AML-193 (cell line): ENCODE results near the gene STMND1.

ENCODE experiments used
- DNase-seq, 2 experiments: peaks; one replicate each; lab custom pipeline; 2025; lab: John Stamatoyannopoulos, UW

The STMND1 gene

GRCh38 chr6:17098538-17098937 lies 3.3 kb upstream of the STMND1 start:
- DNase-seq: no peak

- no peak for DNase-seq
Measured at GRCh38 chr6:17099401-17100059, 2.3 kb upstream of the STMND1 start.

GRCh38 chr6:17100806-17101205 lies 1.0 kb upstream of the STMND1 start:
- no peak for DNase-seq

- DNase-seq: no peak
Measured at GRCh38 chr6:17102258-17102870, 514 bp downstream of the STMND1 start.

- no peak for DNase-seq
Measured at GRCh38 chr6:17103715-17104114, 1.9 kb downstream of the STMND1 start.

GRCh38 chr6:17107863-17108262 lies 6.0 kb downstream of the STMND1 start:
- DNase-seq: no peak

GRCh38 chr6:17115251-17116116 lies 13.6 kb downstream of the STMND1 start:
- DNase-seq: no peak

- DNase-seq: no peak
Measured at GRCh38 chr6:17116117-17116440, 14.2 kb downstream of the STMND1 start.

GRCh38 chr6:17120019-17120418 lies 18.2 kb downstream of the STMND1 start:
- no peak for DNase-seq

GRCh38 chr6:17125407-17125806 lies 23.6 kb downstream of the STMND1 start:
- no peak for DNase-seq

GRCh38 chr6:17130786-17131185 lies 28.9 kb downstream of the STMND1 start:
- no peak for DNase-seq

GRCh38 chr6:17132967-17133366 lies 31.1 kb downstream of the STMND1 start:
- no peak for DNase-seq

- DNase-seq: no peak
Measured at GRCh38 chr6:17138033-17138432, 36.2 kb downstream of the STMND1 start.

GRCh38 chr6:17144016-17144415 lies 42.2 kb downstream of the STMND1 start:
- no peak for DNase-seq

- DNase-seq: no peak
Measured at GRCh38 chr6:17149571-17149970, 47.7 kb downstream of the STMND1 start.

GRCh38 chr6:17150096-17150495 lies 48.2 kb downstream of the STMND1 start:
- DNase-seq: no peak

- no peak for DNase-seq
Measured at GRCh38 chr6:17151888-17152287, 50.0 kb downstream of the STMND1 start.

GRCh38 chr6:17152703-17153102 lies 50.9 kb downstream of the STMND1 start:
- DNase-seq: no peak

GRCh38 chr6:17156112-17156921 lies 54.5 kb downstream of the STMND1 start:
- peak; percentile 49 to 52 for DNase-seq

GRCh38 chr6:17156966-17157365 lies 55.1 kb downstream of the STMND1 start:
- DNase-seq: no peak

- DNase-seq: no peak
Measured at GRCh38 chr6:17157617-17158016, 55.8 kb downstream of the STMND1 start.

GRCh38 chr6:17159240-17159639 lies 57.4 kb downstream of the STMND1 start:
- no peak for DNase-seq
